Mesothelial cell of epicardium (in vitro differentiated cells): ENCODE data around the gene SORCS1. TPM values are rescaled to one million over a fixed set of nuclear protein-coding genes. Genes with fewer than 3 reads are reported as not detected.

ENCODE experiments used
- DNase-seq, 2 experiments: peaks; one replicate each; pipeline ENCODE4 v3.0.0; 2021; ENCODE audit warnings: low spot score in 2 of 2; ENCODE audit not compliant: unreplicated experiment in 2 of 2
- H3K27ac Mint-ChIP-seq: 2 replicates; pipeline ENCODE4 v1.8.0; 2021; ENCODE audit warnings: mixed read lengths
- H3K27me3 Mint-ChIP-seq: 2 replicates; pipeline ENCODE4 v1.8.0; 2021; ENCODE audit warnings: low read depth, mixed read lengths
- H3K36me3 Mint-ChIP-seq: 2 replicates; pipeline ENCODE4 v1.8.0; 2021; ENCODE audit warnings: mixed read lengths
- H3K4me1 Mint-ChIP-seq: 2 replicates; pipeline ENCODE4 v1.8.0; 2021; ENCODE audit warnings: mixed read lengths
- H3K4me3 Mint-ChIP-seq: 2 replicates; pipeline ENCODE4 v1.8.0; 2021; ENCODE audit warnings: mild to moderate bottlenecking, moderate library complexity, mixed read lengths
- H3K9me3 Mint-ChIP-seq: 2 replicates; pipeline ENCODE4 v1.8.0; 2021; ENCODE audit warnings: mixed read lengths
- CTCF ChIP-seq: fragments of 200-600 bp; sonication (generic); IDR thresholded peaks from one replicate; pipeline ENCODE4 v1.5.0; 2021; ENCODE audit warnings: antibody characterized with exemption; ENCODE audit not compliant: unreplicated experiment
- total RNA-seq: library from RNA; stranded (reverse); gene quantifications from 3 replicates; pipeline ENCODE4 v1.2.1, GENCODE V29; 2021

The SORCS1 gene
- total RNA-seq, 1 donor from 2014 or later, result 0.78 TPM

- peaks cover 13% of the 10 kb centered on the region for H3K27me3 Mint-ChIP-seq
- no peaks in the 10 kb centered on the region for H3K9me3 Mint-ChIP-seq
Measured at GRCh38 chr10:106655165-106655564, 509.3 kb downstream of the SORCS1 start.

GRCh38 chr10:106652279-106652678 is 512.2 kb downstream of the SORCS1 start:
- DNase-seq, result no peak
- Mint-ChIP-seq H3K27ac (no peak overlapping the region), H3K27me3 (peaks cover 5% of the 10 kb centered on the region), H3K4me1 (no peaks in the 10 kb centered on the region), H3K9me3 (no peaks in the 10 kb centered on the region), H3K36me3 (no peaks in the 10 kb centered on the region), H3K4me3 (no peak overlapping the region)
- no peak for TF ChIP-seq CTCF

More at GRCh38 chr10:106655165-106655564, 509.3 kb downstream of the SORCS1 start:
- no peak for TF ChIP-seq CTCF
- no peak for DNase-seq
- H3K27ac Mint-ChIP-seq, result no peak overlapping the region
- no peaks in the 10 kb centered on the region for H3K4me1 Mint-ChIP-seq
- H3K36me3 Mint-ChIP-seq, result no peaks in the 10 kb centered on the region
- H3K4me3 Mint-ChIP-seq, result no peak overlapping the region

DNA sequence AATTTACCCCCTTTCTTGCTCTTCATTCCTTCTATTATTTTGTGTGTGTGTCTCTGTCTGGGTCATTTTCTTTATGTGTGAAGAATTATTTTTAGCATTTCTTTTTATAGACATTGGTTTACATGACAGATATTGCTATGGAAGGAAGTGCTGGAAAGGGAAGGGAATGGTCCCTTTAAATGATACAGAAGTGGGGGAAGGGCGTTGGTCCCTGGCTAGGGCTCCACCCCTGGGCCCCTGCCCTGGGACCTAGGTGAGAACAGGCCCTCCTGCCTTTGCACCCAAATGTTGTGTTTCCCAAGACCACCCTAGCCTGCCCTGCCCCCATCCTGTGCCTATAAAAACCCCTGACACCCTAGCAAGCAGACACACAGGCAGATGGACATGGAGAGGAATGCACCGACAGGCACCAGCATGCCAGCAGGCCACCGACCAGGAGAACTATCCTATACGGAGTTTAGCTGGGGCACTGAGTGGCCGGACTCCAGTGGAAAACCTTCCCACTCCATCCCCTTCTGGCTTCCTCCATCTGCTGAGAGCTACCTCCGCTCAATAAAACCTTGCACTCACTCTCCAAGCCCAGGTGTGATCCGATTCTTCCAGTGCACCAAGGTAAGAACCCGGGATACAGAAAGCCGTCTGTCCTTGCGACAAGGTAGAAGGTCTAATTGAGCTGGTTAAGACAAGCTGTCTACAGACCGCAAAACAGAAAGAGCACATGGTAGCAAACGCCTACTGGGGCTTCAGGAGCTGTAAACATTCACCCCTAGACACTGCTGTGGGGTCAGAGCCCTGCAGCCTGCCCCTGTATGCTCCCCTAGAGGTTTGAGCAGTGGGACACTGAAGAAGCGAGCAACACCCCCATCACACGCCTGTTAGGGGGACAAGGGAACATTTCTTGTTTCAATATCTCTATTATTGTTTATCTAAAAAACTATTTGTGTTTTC is 515.7 kb downstream of the SORCS1 start:
- peaks cover 1% of the 10 kb centered on the region for H3K27me3 Mint-ChIP-seq

DNA sequence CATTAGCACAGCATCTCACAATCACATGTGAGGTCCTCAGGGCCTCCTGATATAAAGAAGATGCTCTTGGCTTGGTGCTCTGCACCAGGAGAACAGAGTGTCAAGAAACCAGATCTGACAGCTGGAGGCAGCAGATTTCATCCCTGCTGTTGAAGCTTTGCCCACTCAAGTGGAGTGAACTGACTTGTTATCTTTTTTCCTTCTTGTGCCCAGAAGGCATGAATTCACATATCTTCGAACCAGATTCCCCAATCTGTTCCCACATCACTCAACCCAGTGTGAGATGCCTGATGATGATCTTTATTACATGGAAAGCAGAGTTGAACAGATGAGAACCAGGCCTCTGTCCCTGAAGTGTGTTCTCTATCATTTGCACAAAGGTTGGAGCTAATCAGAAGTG is 521.0 kb downstream of the SORCS1 start:
- Mint-ChIP-seq H3K27me3 (peaks cover 26% of the 10 kb centered on the region), H3K27ac (no peak overlapping the region), H3K36me3 (no peaks in the 10 kb centered on the region), H3K9me3 (no peaks in the 10 kb centered on the region), H3K4me3 (no peak overlapping the region), H3K4me1 (no peaks in the 10 kb centered on the region)
- TF ChIP-seq CTCF, result no peak
- DNase-seq, result no peak

More for the DNA sequence above, 515.7 kb downstream of the SORCS1 start:
- H3K36me3 Mint-ChIP-seq, result no peaks in the 10 kb centered on the region
- H3K27ac Mint-ChIP-seq, result no peak overlapping the region
- H3K4me3 Mint-ChIP-seq, result no peak overlapping the region
- TF ChIP-seq CTCF, result no peak
- H3K9me3 Mint-ChIP-seq, result no peaks in the 10 kb centered on the region
- no peaks in the 10 kb centered on the region for H3K4me1 Mint-ChIP-seq
- no peak for DNase-seq

GRCh38 chr10:106637873-106638272 is 526.6 kb downstream of the SORCS1 start:
- H3K27me3 Mint-ChIP-seq, result peaks cover 18% of the 10 kb centered on the region
- no peak overlapping the region for H3K27ac Mint-ChIP-seq
- no peak for DNase-seq
- H3K4me3 Mint-ChIP-seq, result no peak overlapping the region
- no peak for TF ChIP-seq CTCF
- H3K4me1 Mint-ChIP-seq, result no peaks in the 10 kb centered on the region
- H3K9me3 Mint-ChIP-seq, result no peaks in the 10 kb centered on the region
- no peaks in the 10 kb centered on the region for H3K36me3 Mint-ChIP-seq
